CD4-positive, alpha-beta T cell treated with Interleukin-4 for 1 hour (primary cell): ENCODE results near the gene IFITM1.
A peak's percentile ranks its signal among the peaks of the same experiment; 100 is the strongest.

ENCODE experiments used
- DNase-seq, 2 donors: peaks; one replicate each; pipeline ENCODE4 v3.0.0-alpha.2; 2020 to 2022

IFITM1 gene

GRCh38 chr11:294780-295179 is 19.1 kb upstream of the IFITM1 start:
- DNase-seq = no peak

- DNase-seq = no peak
Measured at GRCh38 chr11:295351-296170, 18.3 kb upstream of the IFITM1 start.

- no peak for DNase-seq
Measured at GRCh38 chr11:296171-297050, 17.4 kb upstream of the IFITM1 start.

- DNase-seq = no peak
Measured at GRCh38 chr11:297051-297585, 16.7 kb upstream of the IFITM1 start.

GRCh38 chr11:297586-298405 is 16.0 kb upstream of the IFITM1 start:
- DNase-seq = peak; percentile 67 to 68

- no peak for DNase-seq
Measured at GRCh38 chr11:298406-299065, 15.3 kb upstream of the IFITM1 start.

GRCh38 chr11:299081-299891 is 14.6 kb upstream of the IFITM1 start, which contains the start of gene IFITM5:
IFITM5 (minus strand) TSS chr11:299526; CDS start chr11:299490, 36 bp downstream.
- DNase-seq = no peak

- no peak for DNase-seq
Measured at GRCh38 chr11:299951-300735, 13.7 kb upstream of the IFITM1 start.

- peak in 1 of 2 donors; percentile 45 for DNase-seq
Measured at GRCh38 chr11:303363-303762, 10.5 kb upstream of the IFITM1 start.

GRCh38 chr11:304061-304506 is 9.8 kb upstream of the IFITM1 start:
- DNase-seq = no peak

GRCh38 chr11:304915-305843 is 8.7 kb upstream of the IFITM1 start:
- DNase-seq = peak; percentile 75 to 80

GRCh38 chr11:305844-306211 is 8.0 kb upstream of the IFITM1 start:
- DNase-seq = no peak

- DNase-seq = no peak
Measured at GRCh38 chr11:306645-307371, 7.0 kb upstream of the IFITM1 start.

GRCh38 chr11:307766-308708 is 5.8 kb upstream of the IFITM1 start, which contains the start of gene IFITM2:
IFITM2 (plus strand) TSS chr11:307816; CDS start chr11:308193, 377 bp downstream.
- peak; percentile 63 to 68 for DNase-seq

GRCh38 chr11:308740-309665 is 4.8 kb upstream of the IFITM1 start:
- peak in 1 of 2 donors; percentile 48 for DNase-seq
